Endometrial microvascular endothelial cells (primary cell): ENCODE results near the gene SUSD4. TPM values are rescaled to one million over a fixed set of nuclear protein-coding genes. Genes with fewer than 3 reads are reported as not detected.
"Not testable (repeated sequence)": the region's sequence is repeated elsewhere in the genome, so short reads cannot be mapped to it uniquely, and the experiment has no call there.

Source experiments
- in situ Hi-C: cut with HindIII; loops from 2 replicates; pipeline ENCODE4 v1.10.0; 2017; ENCODE audit warnings: low sequenced_read_pairs, low pct_unique_long_range_greater_than_20kb; ENCODE audit errors: inconsistent ontology term
- total RNA-seq: library from RNA; depleted of rRNA; stranded (reverse); fragments of >200 nt; gene quantifications from one replicate; pipeline ENCODE4 v1.2.3, GENCODE V29; 2015; ENCODE audit errors: inconsistent ontology term

The SUSD4 gene
- total RNA-seq, 1 donor from 2014 or later = not detected

GRCh38 chr1:223311826-223312225, 52.1 kb downstream of the SUSD4 start:
- in situ Hi-C loops = no loop called here

- in situ Hi-C loops = no loop called here
These were observed 55.8 kb downstream of the SUSD4 start for GRCh38 chr1:223308136-223308535.

- in situ Hi-C loops = no loop called here
These were observed 56.4 kb downstream of the SUSD4 start for GRCh38 chr1:223307544-223307943.

- in situ Hi-C loops = no loop called here
These were observed 59.0 kb downstream of the SUSD4 start for GRCh38 chr1:223304931-223305330.

DNA sequence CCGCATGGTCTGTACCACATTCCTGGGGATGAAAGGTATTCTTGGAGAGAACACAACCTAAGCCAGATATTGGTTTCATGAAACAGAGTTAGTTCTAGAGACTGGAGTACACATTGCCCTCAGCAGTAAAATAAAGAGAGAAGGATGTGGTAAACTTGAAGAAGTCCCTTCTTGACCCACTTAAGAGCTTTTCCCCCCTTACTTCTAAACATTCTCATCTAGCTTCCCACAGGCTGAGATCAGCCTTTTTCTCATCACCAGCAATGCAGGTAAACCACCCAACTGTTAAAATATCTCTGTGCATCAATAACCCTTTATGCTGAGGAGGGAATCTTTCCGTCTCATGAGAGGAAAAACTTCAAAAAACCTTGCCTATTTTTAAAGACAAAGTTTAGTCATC, 62.6 kb downstream of the SUSD4 start:
- in situ Hi-C loops = no loop called here

GRCh38 chr1:223299553-223299952, 64.4 kb downstream of the SUSD4 start:
- in situ Hi-C loops = no loop called here

- in situ Hi-C loops = no loop called here
These were observed 65.3 kb downstream of the SUSD4 start for GRCh38 chr1:223298701-223299100.

DNA sequence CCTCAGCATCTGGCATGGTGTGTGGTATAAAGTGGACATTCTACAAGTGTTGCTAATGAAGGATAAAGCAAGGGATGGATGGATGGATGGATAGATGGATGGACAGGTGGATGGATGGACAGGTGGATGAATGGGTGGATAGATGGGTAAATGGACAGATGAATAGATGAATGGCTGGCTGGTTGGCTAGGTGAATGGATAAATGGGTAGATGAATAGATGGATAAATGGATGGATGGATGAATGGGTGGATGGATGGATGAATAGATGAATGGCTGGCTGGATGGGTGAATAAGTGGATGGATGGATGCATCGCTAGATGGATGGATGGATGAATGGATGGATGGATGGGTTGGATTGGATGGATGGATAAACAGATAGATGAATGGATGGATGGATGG, 66.2 kb downstream of the SUSD4 start:
- in situ Hi-C loops = no loop called here

DNA sequence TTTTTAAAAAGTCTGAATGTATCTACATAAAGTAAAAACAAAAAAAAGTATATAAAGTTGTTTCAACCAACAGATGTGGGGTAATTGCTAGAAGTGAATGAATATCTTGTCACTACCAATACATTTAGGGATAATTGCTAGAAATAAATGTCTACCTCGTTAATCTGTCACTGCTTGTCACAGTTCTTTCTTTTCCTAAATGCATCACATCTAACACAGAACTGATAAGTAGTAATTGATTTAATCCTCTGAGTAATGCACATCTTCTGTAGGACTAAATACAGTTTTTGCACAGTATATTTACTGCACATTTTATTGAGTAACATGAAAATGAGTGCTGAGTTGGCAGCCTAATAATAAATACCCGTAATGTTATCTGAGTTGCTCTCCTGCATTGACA, 72.2 kb downstream of the SUSD4 start:
- in situ Hi-C loops = no loop called here

GRCh38 chr1:223290397-223290796, 73.6 kb downstream of the SUSD4 start:
- in situ Hi-C loops = no loop called here

DNA sequence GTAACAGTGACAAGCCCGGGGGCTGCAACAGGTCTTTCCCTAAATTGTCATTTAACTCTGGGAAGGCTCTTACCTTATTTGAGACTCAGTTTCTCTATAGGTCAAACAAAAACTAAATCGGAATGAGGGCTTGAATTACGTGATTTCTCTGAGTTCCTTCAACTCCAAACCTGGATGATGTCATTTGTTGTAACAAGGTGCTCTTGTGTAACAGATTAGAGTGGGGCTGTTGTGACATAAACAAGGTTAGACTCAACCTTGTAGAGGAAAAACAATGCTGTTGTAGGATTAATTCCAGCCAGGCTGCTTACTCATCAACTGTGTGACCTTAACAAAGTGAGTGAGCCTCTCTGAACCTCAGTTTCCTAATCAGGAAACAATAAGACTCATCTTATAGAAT, 74.4 kb downstream of the SUSD4 start:
- in situ Hi-C loops = no loop called here

GRCh38 chr1:223288826-223289225, 75.2 kb downstream of the SUSD4 start:
- in situ Hi-C loops = no loop called here

- in situ Hi-C loops = no loop called here
These were observed 78.5 kb downstream of the SUSD4 start for GRCh38 chr1:223285452-223285851.

GRCh38 chr1:223283697-223284096, 80.3 kb downstream of the SUSD4 start:
- in situ Hi-C loops = not testable (repeated sequence)

DNA sequence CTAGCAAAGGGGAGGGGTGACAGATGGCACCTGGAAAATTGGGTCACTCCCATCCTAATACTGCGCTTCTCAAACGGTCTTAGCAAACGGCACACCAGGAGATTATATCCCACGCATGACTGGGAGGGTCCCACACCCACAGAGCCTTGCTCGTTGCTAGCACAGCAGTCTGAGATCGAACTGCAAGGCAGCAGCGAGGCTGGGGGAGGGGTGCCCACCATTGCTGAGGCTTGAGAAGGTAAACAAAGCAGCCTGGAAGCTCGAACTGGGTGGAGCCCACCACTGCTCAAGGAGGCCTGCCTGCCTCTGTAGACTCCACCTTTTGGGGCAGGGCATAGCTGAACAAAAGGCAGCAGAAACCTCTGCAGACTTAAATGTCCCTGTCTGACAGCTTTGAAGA, 85.7 kb downstream of the SUSD4 start:
- in situ Hi-C loops = not testable (repeated sequence)

DNA sequence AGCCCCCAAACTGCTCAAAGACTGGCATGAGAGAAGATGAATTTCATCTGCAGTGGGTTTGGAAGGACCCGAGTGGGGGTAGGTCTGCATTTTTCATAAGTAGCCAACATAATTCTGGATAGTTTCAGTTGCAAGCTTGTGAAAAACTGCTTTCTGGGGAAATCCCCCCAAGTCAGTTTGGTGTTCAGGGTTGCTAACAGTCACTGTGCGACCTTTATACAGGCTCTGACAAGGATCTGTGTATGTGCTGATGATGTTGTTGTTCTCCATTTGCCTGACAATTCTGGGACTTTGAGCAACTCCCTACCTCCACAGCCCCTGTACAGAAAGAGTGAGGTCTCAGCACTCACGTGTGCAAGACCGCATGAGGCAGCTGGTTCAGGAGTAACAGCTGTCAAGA, 87.9 kb downstream of the SUSD4 start:
- in situ Hi-C loops = no loop called here

GRCh38 chr1:223273511-223273910, 90.5 kb downstream of the SUSD4 start:
- in situ Hi-C loops = no loop called here

- in situ Hi-C loops = no loop called here
These were observed 92.7 kb downstream of the SUSD4 start for GRCh38 chr1:223271085-223271781.

GRCh38 chr1:223270155-223270554, 93.8 kb downstream of the SUSD4 start:
- in situ Hi-C loops = no loop called here

DNA sequence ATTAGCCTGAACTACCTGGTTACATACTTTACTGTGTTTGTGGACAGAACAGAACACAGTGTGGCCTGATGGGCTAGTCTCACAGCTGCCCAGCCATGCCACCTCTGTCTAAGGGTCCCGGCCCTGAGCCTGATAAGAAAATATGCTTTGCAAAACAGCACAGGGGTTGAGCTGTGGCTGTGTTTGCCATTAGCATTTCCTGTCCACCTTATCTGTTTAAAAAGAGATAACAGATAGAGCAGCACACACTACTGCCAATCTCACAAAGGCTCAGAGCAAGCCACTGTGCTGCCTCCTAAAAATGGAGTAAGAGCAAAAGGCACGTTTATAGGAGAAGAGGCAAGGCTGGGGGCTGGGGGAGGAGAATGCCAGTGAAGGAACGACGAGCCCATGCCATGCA, 95.0 kb downstream of the SUSD4 start:
- in situ Hi-C loops = no loop called here

GRCh38 chr1:223266632-223267172, 97.3 kb downstream of the SUSD4 start:
- in situ Hi-C loops = no loop called here
